NCI-H2196 (cell line): ENCODE results near the gene PRRT3.
"Not testable (repeated sequence)": the region's sequence is repeated elsewhere in the genome, so short reads cannot be mapped to it uniquely, and the experiment has no call there.

Experiments
- DNase-seq: peaks from one replicate; lab custom pipeline; 2025; ENCODE audit not compliant: unreplicated experiment; lab: John Stamatoyannopoulos, UW

The PRRT3 gene

GRCh38 chr3:9899289-9899791, 52.9 kb downstream of the PRRT3 start:
- no peak for DNase-seq

GRCh38 chr3:9898467-9899241, 53.6 kb downstream of the PRRT3 start:
- no peak for DNase-seq

GRCh38 chr3:9897408-9898372, 54.5 kb downstream of the PRRT3 start:
- peak; percentile 50 for DNase-seq

GRCh38 chr3:9896755-9897407, 55.3 kb downstream of the PRRT3 start:
- DNase-seq, result not testable (repeated sequence)

GRCh38 chr3:9895715-9896114, 56.5 kb downstream of the PRRT3 start:
- not testable (repeated sequence) for DNase-seq
